ENCODE measurements around the gene NCS1. TPM values are rescaled to one million over a fixed set of nuclear protein-coding genes. Genes with fewer than 3 reads are reported as not detected.

NCS1 gene
- total RNA-seq, 2 donors from 2014 or later = 19.1 to 28.5 TPM

DNA sequence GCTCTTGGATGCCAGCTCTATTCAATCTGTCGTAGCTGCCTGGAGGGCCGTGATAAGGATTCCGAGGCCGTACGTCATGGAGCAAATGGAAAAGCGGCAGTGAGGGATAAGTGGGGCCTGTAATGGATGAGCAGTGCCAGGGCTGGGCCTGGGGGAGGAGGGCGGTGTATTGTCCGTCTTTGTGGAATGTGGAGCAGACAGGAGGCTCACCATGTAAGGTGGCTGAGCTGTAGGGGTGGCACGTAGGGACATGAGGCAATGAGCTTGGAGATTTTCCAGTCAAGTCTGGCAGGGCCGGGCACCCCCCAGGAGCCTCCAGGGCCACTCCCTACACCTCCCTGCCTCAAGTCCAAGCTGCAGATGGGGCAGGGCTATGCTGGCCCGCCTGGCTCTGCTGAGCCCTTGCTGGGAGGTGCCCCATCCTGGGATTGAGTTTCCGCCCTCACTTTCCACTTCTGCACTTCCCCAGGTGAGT, 29.2 kb downstream of the NCS1 start:
- Histone ChIP-seq H3K27ac (peak overlapping the region; percentile 55 to 69), H3K4me1 (replicated peaks) (no peaks in the 10 kb centered on the region), H3K36me3 (no peaks in the 10 kb centered on the region), H3K9me3 (no peaks in the 10 kb centered on the region), H3K27me3 (replicated peaks; ENCODE audit: insufficient read depth) (no peaks in the 10 kb centered on the region), H3K4me3 (no peak overlapping the region)
- TF ChIP-seq POLR2AphosphoS5 (IDR thresholded peaks at IDR 0.05) (peak; percentile 58), POLR2A (IDR thresholded peaks at IDR 0.05) (no peak)
- TF ChIP-seq, protein P1, sequence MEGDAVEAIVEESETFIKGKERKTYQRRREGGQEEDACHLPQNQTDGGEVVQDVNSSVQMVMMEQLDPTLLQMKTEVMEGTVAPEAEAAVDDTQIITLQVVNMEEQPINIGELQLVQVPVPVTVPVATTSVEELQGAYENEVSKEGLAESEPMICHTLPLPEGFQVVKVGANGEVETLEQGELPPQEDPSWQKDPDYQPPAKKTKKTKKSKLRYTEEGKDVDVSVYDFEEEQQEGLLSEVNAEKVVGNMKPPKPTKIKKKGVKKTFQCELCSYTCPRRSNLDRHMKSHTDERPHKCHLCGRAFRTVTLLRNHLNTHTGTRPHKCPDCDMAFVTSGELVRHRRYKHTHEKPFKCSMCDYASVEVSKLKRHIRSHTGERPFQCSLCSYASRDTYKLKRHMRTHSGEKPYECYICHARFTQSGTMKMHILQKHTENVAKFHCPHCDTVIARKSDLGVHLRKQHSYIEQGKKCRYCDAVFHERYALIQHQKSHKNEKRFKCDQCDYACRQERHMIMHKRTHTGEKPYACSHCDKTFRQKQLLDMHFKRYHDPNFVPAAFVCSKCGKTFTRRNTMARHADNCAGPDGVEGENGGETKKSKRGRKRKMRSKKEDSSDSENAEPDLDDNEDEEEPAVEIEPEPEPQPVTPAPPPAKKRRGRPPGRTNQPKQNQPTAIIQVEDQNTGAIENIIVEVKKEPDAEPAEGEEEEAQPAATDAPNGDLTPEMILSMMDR (IDR thresholded peaks at IDR 0.05) = no peak
- DNase-seq (ENCODE audit: low spot score) = peak; percentile 59
- intact Hi-C loops (cut with DNase I) = no loop called here
- WGBS = 53% methylated on average over 12 of the region's 12 CpGs

- 88% methylated on average over 8 of the region's 8 CpGs for WGBS
- H3K27me3 ChIP-seq (replicated peaks; ENCODE audit: insufficient read depth) = no peaks in the 10 kb centered on the region
- intact Hi-C loops (cut with DNase I) = no loop called here
- DNase-seq (ENCODE audit: low spot score) = no peak
- no peaks in the 10 kb centered on the region for H3K9me3 ChIP-seq
- H3K4me1 ChIP-seq (replicated peaks) = no peaks in the 10 kb centered on the region
- H3K4me3 ChIP-seq = no peak overlapping the region
- H3K36me3 ChIP-seq = no peaks in the 10 kb centered on the region
- TF ChIP-seq, protein P1 (IDR thresholded peaks at IDR 0.05) = no peak
- TF ChIP-seq POLR2A (IDR thresholded peaks at IDR 0.05) (no peak), POLR2AphosphoS5 (IDR thresholded peaks at IDR 0.05) (no peak)
- H3K27ac ChIP-seq = peak overlapping the region in 1 of 2 donors; percentile 69
Observed at GRCh38 chr9:130201974-130202373, 29.8 kb downstream of the NCS1 start.

DNA sequence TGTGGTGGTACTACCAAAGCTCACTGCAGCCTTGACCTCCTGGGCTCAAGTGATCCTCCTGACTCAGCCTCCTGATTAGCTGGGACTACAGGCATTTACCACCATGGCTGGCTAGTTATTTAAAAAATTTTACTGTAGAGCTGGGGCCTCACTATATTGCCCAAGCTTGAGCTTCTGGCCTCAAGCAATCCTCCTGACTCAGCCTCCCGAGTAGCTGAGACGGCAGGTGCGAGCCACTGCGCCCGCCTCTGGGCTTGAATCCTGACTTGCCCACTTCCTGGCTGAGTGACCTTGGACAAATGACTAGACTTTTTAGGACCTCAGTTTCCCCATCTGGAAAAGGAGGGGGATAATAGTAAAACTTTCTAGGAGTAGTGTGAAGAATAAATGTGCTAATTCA, 32.1 kb downstream of the NCS1 start:
- intact Hi-C loops (cut with DNase I) = no loop called here
- WGBS = 94% methylated on average over 5 of the region's 5 CpGs
- H3K9me3 ChIP-seq = no peaks in the 10 kb centered on the region
- no peaks in the 10 kb centered on the region for H3K27me3 ChIP-seq (replicated peaks; ENCODE audit: insufficient read depth)
- no peaks in the 10 kb centered on the region for H3K4me1 ChIP-seq (replicated peaks)
- TF ChIP-seq, protein P1 (IDR thresholded peaks at IDR 0.05) = no peak
- TF ChIP-seq POLR2A (IDR thresholded peaks at IDR 0.05) (no peak), POLR2AphosphoS5 (IDR thresholded peaks at IDR 0.05) (no peak)
- DNase-seq (ENCODE audit: low spot score) = no peak
- H3K27ac ChIP-seq = no peak overlapping the region
- H3K4me3 ChIP-seq = no peak overlapping the region
- no peaks in the 10 kb centered on the region for H3K36me3 ChIP-seq

- H3K27ac ChIP-seq = no peak overlapping the region
- WGBS = 84% methylated on average over 12 of the region's 12 CpGs
- no peak overlapping the region for H3K4me3 ChIP-seq
- TF ChIP-seq, protein P1 (IDR thresholded peaks at IDR 0.05) = no peak
- TF ChIP-seq POLR2AphosphoS5 (IDR thresholded peaks at IDR 0.05) = no peak
- no peak for TF ChIP-seq POLR2A (IDR thresholded peaks at IDR 0.05)
- intact Hi-C loops (cut with DNase I) = no loop called here
- H3K9me3 ChIP-seq = no peaks in the 10 kb centered on the region
- no peaks in the 10 kb centered on the region for H3K36me3 ChIP-seq
- DNase-seq (ENCODE audit: low spot score) = no peak
- H3K27me3 ChIP-seq (replicated peaks; ENCODE audit: insufficient read depth) = no peaks in the 10 kb centered on the region
- H3K4me1 ChIP-seq (replicated peaks) = no peaks in the 10 kb centered on the region
Observed at GRCh38 chr9:130204959-130205358, 32.8 kb downstream of the NCS1 start.

- Histone ChIP-seq H3K27ac (no peak overlapping the region), H3K27me3 (replicated peaks; ENCODE audit: insufficient read depth) (no peaks in the 10 kb centered on the region), H3K36me3 (no peaks in the 10 kb centered on the region), H3K9me3 (no peaks in the 10 kb centered on the region), H3K4me3 (no peak overlapping the region), H3K4me1 (replicated peaks) (no peaks in the 10 kb centered on the region)
- intact Hi-C loops (cut with DNase I) = no loop called here
- 87% methylated on average over 5 of the region's 5 CpGs for WGBS
- no peak for DNase-seq (ENCODE audit: low spot score)
- no peak for TF ChIP-seq POLR2AphosphoS5 (IDR thresholded peaks at IDR 0.05)
Observed at GRCh38 chr9:130205912-130206311, 33.7 kb downstream of the NCS1 start.

Measured in prostate gland (tissue), 2 donors.